Stimulated activated CD8-positive, alpha-beta memory T cell treated with anti-CD3 and anti-CD28 coated beads, Interleukin-7, amount 100 ng/mL, for 48 hours (primary cell): ENCODE results near the gene CKAP5.

Experiments used
- DNase-seq, 2 donors: peaks; one replicate each; pipeline ENCODE4 v3.0.0-alpha.2; 2020; ENCODE audit warnings: low read depth in 1 of 2; ENCODE audit errors: extremely low read depth in 1 of 2

The CKAP5 gene

GRCh38 chr11:46705070-46705688 is 140.9 kb downstream of the CKAP5 start:
- DNase-seq: no peak

- no peak for DNase-seq
These were observed 144.9 kb downstream of the CKAP5 start for GRCh38 chr11:46701078-46701654.

GRCh38 chr11:46700241-46701077 is 145.6 kb downstream of the CKAP5 start, which contains the start of the genes ARHGAP1 and ZNF408:
ARHGAP1 (minus strand) TSS chr11:46700619; CDS start chr11:46696107, 4,512 bp downstream.
ZNF408 (plus strand) TSS chr11:46701031; CDS start chr11:46701048, 17 bp downstream.
- peak; percentile 98 to 99 for DNase-seq

GRCh38 chr11:46698597-46698996 is 147.5 kb downstream of the CKAP5 start:
- no peak for DNase-seq

- DNase-seq: no peak
These were observed 148.4 kb downstream of the CKAP5 start for GRCh38 chr11:46697723-46698122.

GRCh38 chr11:46697303-46697702 is 148.8 kb downstream of the CKAP5 start:
- DNase-seq: no peak

- no peak for DNase-seq
These were observed 149.9 kb downstream of the CKAP5 start for GRCh38 chr11:46696212-46696558.

- no peak for DNase-seq
These were observed 150.5 kb downstream of the CKAP5 start for GRCh38 chr11:46695345-46696211.

GRCh38 chr11:46694607-46695006 is 151.5 kb downstream of the CKAP5 start:
- DNase-seq: no peak

- no peak for DNase-seq
These were observed 152.0 kb downstream of the CKAP5 start for GRCh38 chr11:46694072-46694471.

GRCh38 chr11:46693597-46694012 is 152.5 kb downstream of the CKAP5 start:
- no peak for DNase-seq
